Measurements from ENCODE around the gene LRRC45. TPM values are rescaled to one million over a fixed set of nuclear protein-coding genes. Genes with fewer than 3 reads are reported as not detected.
A peak's percentile ranks its signal among the peaks of the same experiment; 100 is the strongest.

Gene LRRC45
- total and polyA plus RNA-seq, 9 of the 15 experiments (the other 6 are each of a cell fraction or from before 2014, with no cell fraction given) = 3.5 to 21.5 (median 11.2) TPM; not detected in 2

DNA sequence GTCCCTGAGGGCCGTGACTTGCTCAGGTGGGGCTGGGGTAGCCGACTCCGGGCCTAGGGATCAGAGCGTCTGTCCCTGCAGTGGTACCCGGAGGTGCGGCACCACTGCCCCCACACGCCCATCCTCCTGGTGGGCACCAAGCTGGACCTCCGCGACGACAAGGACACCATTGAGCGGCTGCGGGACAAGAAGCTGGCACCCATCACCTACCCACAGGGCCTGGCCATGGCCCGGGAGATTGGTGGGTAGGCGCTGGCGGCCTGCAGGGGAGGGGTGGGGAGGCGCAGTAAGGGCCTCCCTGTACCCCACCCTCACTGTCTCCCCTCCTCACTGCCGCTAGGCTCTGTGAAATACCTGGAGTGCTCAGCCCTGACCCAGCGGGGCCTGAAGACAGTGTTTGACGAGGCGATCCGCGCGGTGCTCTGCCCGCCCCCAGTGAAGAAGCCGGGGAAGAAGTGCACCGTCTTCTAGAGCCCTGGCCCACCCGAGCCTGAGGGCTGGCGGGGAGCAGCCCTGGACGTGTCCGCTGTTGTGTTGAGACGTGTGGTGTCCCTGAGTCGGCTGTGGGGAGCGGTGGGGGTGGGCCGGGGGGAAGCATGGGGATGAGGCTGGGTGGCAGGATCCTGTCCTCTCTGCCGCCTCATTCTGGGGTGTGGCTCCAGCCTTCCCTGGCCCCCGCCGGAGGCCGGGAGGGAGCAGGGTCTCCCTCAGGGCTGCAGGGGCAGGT lies 10.4 kb downstream of the LRRC45 start:
- Histone ChIP-seq H3K4me1 (replicated peaks in 1 of 2; ENCODE audit: control insufficient read depth in 2 of 2, insufficient read depth in 2 of 2, low read length in 2 of 2) (peaks cover 29 to 86% of the 10 kb centered on the region in 2 experiments), H3K79me2 (ENCODE audit: control insufficient read depth, insufficient read depth, low read length) (peaks cover 41% of the 10 kb centered on the region), H3K9ac (ENCODE audit: insufficient read depth in 1 of 2, low read depth in 2 of 2, low read length in 2 of 2) (peak overlapping the region; percentile 87 to 97), H3K27me3 (ENCODE audit: control insufficient read depth in 2 of 2, insufficient read depth in 2 of 2, low read length in 2 of 2) (no peaks in the 10 kb centered on the region), H2AFZ (ENCODE audit: low read depth, low read length) (no peak overlapping the region), H4K20me1 (replicated peaks; ENCODE audit: control insufficient read depth, insufficient read depth, low read length) (peaks cover 21% of the 10 kb centered on the region; the same call in 1 of the 2 replicates), H3K27ac (ENCODE audit: extremely low read depth, low read depth, low read length) (no peak overlapping the region), H3K9me3 (replicated peaks; ENCODE audit: control insufficient read depth, insufficient read depth, low read depth, low read length) (no peaks in the 10 kb centered on the region), H3K4me2 (ENCODE audit: insufficient read depth, low read length) (no peak overlapping the region), H3K4me3 (peak overlapping the region; percentile 62; the same call in 1 of the 2 replicates), H3K9me1 (ENCODE audit: control insufficient read depth, insufficient read depth, low read length) (peaks cover 6% of the 10 kb centered on the region), H3K36me3 (ENCODE audit: control insufficient read depth, insufficient read depth, low read length) (peaks cover 40% of the 10 kb centered on the region; the same call in 2 of the 3 replicates)
- WGBS (ENCODE audit: insufficient coverage, low coverage, missing lambda C conversion rate) = 87% methylated on average over 23 of the region's 38 CpGs
- ATAC-seq (no peak), DNase-seq (ENCODE audit: extremely low read depth in 1 of 4, low spot score in 3 of 4) (no peak), FAIRE-seq (no peak)
- POLR2A ChIA-PET = interaction anchor here (0.7 to 6.4 kb wide), 4 partner anchors 12 to 121 kb away, joined by 3 to 51 read pairs (median 4); partner anchors contain the start of genes CENPX and LRRC45
- in situ Hi-C loops (cut with MboI) (loop anchor here (5.0 kb wide), 1 partner anchor 124 kb away; no protein-coding TSS in a partner anchor), intact Hi-C loops (cut with micrococcal nuclease) (loop anchor here (5.0 to 10.0 kb wide), 2 partner anchors 64 to 311 kb away; partner anchors contain the start of gene FASN)
- TF ChIP-seq YBX1 (IDR thresholded peaks at IDR 0.05) (no peak), ZBTB7A (IDR thresholded peaks at IDR 0.05; ENCODE audit: borderline replicate concordance, control insufficient read depth, low read depth, low read length) (0 out of 2 replicates have a peak, but pooled peaks have one; percentile 2), POLR3A (IDR thresholded peaks at IDR 0.05; ENCODE audit: borderline replicate concordance, extremely low read depth, insufficient read depth, insufficient read length) (no peak), PCBP1 (IDR thresholded peaks at IDR 0.05; ENCODE audit: low read depth, low read length, poor library complexity, severe bottlenecking) (peak; percentile 68), NFXL1 (CRISPR knock-in tag; IDR thresholded peaks at IDR 0.05) (no peak), MCM5 (IDR thresholded peaks at IDR 0.05; ENCODE audit: low read depth) (no peak), RBM22 (IDR thresholded peaks at IDR 0.05; ENCODE audit: low read depth, low read length, poor library complexity, severe bottlenecking) (peak; percentile 74), RBFOX2 (IDR thresholded peaks at IDR 0.05; ENCODE audit: low read depth, low read length) (peak; percentile 66), MYBL2 (IDR thresholded peaks at IDR 0.05; ENCODE audit: low read depth) (no peak), MYBL2 (CRISPR knock-in tag; IDR thresholded peaks at IDR 0.05; ENCODE audit: borderline replicate concordance) (no peak), POLR2G (IDR thresholded peaks at IDR 0.05; ENCODE audit: low read depth, low read length) (peak; percentile 72), MCM3 (IDR thresholded peaks at IDR 0.05) (no peak), MAFF (IDR thresholded peaks at IDR 0.05; ENCODE audit: low read length) (no peak)
- TF ChIP-seq, protein P1, sequence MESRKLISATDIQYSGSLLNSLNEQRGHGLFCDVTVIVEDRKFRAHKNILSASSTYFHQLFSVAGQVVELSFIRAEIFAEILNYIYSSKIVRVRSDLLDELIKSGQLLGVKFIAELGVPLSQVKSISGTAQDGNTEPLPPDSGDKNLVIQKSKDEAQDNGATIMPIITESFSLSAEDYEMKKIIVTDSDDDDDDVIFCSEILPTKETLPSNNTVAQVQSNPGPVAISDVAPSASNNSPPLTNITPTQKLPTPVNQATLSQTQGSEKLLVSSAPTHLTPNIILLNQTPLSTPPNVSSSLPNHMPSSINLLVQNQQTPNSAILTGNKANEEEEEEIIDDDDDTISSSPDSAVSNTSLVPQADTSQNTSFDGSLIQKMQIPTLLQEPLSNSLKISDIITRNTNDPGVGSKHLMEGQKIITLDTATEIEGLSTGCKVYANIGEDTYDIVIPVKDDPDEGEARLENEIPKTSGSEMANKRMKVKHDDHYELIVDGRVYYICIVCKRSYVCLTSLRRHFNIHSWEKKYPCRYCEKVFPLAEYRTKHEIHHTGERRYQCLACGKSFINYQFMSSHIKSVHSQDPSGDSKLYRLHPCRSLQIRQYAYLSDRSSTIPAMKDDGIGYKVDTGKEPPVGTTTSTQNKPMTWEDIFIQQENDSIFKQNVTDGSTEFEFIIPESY (CRISPR knock-in tag; IDR thresholded peaks at IDR 0.05) = peak; percentile 87
- CTCF ChIA-PET (ENCODE audit: low intra/inter-chr PET ratio) = no interaction called here
- TSS peak; percentile 73 for BruUV-seq (replicated peaks)
